Eye (tissue), 1 donor: Measurements from ENCODE around the gene ACSS2.

Source experiments
- DNase-seq: peaks from one replicate; pipeline ENCODE4 v3.0.0-alpha.2; 2015

ACSS2 gene

DNA sequence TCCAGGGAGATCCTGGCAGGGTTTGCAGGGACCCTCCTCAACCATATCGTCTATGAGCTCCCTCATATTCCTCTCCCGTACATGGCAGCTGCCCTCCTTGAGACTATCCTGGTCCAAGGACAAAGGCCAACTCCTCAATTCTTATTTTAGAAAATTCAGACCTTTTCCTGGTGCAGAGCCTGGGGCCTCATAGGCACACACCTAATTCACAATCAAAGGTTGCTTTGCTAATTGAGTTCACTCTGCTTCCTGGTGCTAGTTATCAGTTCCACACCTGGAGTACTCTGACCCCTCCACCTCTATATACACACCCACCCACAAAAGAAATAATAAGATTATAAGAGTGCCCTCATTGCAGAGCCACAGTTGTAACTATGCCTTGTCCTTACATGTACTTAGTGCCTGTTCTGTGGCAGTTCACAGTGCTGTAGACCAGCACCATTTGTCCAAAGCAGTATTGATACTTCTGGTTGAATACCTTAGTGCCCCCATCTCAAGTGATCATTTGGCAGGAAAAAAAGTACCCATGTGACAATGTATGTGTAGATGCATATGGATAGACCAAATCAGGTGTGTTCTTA, 40.5 kb downstream of the ACSS2 start:
- no peak for DNase-seq

DNA sequence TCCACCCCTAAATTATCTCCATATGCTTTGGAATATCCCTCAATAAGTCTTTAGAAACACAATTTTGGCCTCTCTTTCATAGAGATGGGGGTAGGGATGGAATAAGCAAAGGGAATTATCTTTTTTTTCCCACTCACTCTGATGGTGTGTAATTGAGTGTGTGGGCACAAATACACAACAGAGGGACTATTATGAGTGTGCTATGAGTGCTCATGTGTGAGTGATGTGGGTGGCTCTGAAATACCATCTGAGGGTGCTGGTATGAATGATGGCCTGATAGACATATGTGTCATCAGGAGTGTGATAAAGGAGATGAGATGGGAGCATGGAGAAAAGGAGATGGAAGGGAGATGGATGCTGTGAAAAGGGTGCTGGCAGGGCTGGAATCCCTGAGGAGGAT, 43.6 kb downstream of the ACSS2 start:
- no peak for DNase-seq

DNA sequence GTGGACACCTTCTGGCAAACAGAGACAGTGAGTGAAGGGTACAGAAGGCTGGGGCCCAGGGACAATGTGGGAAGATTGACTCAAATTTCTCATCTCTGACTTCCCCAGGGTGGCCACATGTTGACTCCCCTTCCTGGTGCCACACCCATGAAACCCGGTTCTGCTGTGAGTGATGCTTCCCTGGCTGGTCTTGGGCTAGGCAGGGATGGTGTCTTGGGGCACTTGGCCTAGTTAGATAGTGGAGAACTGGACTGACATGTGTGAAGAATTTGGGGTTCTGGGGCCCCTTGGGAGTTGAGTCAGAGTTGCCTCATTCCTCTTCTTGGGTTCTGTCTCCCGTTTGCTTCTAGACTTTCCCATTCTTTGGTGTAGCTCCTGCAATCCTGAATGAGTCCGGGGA, 45.0 kb downstream of the ACSS2 start:
- no peak for DNase-seq

DNA sequence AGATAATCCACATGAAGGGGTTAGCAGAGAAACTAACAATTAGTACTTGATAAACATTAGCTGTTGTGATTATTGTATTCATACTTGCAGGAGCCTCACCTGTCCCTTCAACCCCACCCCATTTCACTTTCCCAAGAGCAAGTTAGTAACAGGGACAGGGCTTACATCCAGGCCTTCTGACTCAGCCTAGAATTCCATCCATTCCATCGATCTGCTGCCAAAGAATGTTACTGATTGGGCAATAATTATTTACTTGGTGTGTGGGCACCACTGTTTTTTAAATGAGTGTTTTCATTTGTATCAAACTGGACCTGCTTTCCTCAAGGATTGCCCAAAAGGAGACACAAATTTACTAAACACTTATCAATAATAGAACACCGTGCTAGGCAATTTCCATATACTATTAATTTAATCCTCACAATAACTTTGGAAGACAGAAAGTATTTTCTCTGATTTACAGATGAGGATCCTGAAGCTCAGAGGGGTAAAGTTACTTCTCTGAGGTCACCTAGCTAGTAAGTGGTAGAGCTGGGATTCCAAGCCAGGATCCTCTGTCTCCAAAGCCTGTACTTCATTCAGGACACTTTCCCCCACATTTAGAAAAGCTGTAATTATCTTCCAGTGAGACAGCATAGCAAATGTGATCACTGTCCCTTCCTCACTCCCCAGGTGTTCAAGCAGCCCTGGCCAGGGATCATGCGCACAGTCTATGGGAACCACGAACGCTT, 46.4 kb downstream of the ACSS2 start:
- DNase-seq: no peak

DNA sequence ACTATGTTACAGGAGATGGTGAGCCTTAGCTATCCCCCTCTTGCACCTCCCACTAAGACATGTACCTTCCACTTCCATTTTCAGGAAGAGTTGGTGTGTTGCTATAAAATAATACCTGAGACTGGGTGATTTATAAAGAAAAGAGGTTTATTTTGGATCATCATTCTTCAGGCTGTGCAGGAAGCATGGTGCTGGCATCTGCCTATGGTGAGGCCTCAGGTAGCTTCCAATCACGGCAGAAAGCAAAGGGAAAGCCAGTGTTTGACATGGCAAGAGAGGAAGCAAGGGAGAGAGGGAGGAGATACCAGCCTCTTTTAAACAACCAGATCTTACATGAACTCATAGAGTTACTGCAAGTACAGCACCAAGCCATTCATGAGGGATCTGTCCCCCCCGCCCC, 47.0 kb downstream of the ACSS2 start:
- no peak for DNase-seq

DNA sequence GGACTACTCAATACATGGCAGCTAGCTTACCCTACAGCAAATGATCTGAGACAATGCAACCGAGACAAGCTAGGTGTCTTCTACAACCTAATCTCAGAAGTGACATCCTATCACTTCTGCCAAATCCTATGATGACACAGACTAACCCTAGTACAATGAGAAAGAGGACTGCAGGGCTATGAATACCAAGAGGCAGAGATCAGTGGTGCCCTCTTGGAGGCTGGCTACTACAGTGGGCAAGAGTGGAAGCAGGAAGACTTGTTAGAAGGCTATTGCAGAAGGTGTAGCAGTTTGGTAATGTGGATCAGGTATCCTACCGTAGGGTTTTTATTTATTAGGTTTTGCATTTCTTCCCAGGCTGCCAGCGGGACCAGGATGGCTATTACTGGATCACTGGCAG, 48.9 kb downstream of the ACSS2 start:
- DNase-seq: no peak

DNA sequence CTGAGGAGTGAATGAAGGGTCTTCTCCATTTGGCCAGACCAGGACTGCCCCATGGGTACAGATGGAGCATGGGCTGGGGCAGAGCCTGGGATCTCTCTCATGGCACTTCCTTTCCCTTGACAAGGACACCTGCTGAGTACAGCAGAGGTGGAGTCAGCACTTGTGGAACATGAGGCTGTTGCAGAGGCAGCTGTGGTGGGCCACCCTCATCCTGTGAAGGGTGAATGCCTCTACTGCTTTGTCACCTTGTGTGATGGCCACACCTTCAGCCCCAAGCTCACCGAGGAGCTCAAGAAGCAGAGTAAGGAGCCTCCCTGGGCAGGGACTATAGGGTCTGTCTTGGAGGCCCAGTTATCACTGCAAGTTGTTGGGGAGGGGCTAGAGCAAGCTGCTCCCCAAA, 49.6 kb downstream of the ACSS2 start:
- no peak for DNase-seq

DNA sequence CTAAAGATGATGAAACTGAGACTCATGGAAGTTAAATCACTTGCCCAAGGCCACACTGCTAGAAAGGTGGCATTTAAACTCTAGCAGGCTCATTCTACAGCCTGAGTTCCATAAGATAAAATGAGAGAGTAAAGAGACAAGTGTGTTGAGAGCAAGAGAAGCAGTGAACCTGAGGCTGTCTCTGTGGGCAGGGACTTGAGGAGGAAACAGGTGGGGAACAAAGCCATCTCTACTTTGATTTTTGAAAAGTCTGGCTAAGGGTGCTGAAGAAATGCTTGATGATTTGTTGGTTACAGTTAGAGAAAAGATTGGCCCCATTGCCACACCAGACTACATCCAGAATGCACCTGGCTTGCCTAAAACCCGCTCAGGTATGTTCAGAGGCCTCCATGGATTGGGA, 50.2 kb downstream of the ACSS2 start:
- DNase-seq: no peak

DNA sequence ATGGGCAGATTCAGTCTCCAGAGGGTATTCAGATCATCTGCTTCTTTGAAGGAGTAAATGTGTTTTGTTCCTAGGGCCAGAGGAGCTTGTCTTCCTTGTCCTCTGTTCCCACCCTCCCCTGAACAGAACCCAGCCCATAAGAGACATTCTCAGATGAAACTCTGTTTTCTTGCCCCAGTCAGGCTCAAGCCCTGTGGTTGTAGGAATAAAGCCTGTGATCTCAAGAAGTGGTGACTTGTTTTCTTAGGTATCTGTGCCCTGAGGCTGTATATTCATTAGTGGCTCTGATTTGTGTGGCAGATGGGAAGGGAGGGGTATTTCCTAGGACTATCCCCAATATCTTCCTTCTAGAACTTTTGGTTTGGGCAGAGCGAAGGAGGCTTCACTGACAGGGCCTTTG, 51.3 kb downstream of the ACSS2 start:
- DNase-seq: peak; percentile 3

DNA sequence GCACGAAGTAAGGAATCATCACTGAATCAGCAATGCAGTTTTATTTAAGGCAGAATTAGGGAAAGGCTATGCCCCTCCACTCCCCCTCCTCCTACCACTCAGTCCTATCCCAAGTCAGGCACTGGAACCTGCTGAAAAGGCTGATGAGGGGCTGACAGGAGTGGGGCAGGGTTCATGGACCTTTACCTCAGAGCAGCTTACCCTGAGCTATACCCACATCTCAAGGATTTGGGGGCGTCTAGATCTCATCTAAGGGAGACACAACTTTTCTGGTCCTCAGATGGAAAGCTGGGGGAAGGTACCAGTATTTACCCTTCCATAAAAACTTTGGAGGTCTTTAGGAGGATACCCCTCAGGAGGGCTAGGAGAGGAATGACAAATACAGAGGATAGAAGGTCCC, 52.0 kb downstream of the ACSS2 start:
- DNase-seq: no peak

DNA sequence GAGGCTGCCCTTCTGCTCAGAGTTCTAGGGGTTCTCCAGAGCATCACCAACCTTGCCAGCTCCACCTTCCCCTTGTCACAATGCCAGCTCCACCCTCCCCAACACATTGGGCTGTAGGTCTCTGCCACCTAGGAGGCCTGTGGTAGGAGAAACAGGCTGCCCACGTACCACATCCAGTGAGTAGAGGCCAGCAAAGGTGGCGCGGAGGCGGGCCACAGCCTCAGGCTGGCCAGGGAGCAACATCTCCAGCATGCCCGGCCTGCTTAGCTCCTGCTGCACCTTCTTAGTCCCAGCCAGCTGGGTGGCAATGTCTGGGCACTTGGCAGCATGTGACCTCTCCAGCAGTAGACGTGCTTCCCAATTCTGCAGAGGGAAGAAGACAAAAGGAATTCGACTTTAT, 55.4 kb downstream of the ACSS2 start:
- DNase-seq: no peak

DNA sequence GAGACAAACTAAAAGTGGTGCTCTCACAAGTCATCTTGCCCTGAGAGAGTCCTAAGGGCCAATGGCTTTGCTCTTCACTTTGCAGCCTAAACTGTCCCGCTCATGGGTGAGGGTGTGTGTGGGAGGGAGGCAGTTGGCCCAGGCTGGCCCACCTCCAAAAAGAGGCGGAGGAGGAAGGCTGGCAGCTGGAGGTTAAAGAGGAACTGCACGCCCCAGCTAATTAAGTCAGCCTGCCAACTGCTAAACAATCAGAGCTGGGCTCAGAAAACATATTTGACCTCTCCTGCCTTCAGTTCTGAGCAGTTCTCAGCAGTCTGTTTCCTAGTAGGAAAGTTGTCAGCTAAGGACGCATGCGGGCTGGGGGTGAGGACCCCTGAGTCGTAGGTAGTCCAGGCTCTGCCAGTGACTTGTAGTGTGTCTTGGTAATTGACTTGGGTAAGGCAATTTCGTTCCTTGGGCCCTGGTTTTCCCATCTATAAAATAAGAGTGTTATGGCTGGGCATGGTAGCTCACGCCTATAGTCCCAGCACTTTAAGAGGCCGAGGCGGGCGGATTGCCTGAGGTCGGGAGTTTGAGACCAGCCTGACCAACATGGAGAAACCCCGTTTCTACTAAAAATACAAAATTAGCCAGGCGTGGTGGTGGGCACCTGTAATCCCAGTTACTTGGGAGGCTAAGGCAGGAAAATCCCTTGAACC, 62.2 kb downstream of the ACSS2 start:
- DNase-seq: no peak

DNA sequence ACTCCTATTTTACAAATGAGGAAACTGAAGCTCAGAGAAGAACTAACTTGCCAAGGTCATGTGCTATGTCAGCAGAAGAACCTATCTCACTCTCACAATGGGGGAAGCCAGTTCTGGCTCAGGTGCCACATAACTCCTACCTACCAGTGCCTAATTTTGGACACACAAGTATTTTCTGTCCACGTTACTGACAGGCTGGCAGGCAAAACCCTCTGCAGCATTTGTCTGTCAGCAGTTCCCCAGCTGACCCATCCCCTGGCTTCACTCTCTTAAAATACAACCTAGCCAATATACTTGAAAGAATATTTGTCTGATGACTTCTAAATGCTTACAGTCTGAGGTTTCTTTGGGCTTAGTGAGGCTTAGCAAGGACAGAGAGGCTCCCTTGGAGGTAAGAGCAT, 63.7 kb downstream of the ACSS2 start:
- no peak for DNase-seq

DNA sequence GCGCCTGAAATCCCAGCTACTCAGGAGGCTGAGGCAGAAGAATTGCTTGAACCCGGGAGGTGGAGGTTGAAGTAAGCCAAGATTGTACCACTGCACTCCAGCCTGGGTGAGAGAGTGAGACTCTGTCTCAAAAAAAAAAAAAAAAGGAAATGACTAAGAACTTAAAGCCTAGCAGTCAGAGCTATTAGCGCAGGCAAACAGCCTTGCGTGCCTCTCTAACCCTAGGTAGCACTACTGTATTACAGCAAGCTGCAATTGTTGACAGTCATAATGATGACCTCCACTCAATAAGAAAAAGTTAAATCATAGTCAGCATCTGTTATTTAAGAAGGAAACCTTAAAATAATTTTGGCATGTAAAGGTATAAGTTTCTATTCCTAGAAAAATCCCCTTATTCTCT, 64.8 kb downstream of the ACSS2 start:
- no peak for DNase-seq

DNA sequence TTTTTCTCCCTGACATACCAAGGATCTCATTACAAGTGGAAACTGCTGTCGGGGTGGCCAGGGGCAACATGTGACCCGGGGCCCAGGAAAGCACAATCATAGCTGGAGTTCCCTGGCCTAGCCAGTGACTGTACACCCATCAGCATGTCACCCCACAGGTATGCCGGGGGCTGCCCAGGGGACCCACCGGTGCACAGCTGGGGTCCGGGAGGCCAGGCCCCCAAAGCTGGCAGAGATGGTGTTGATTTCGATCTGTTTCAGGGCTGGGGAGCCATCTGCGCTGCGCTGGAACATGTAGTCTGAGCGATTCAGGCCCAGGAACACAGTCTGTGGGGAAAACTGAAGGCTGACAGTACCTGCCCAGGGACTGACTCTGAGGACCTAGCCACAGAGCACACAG, 65.9 kb downstream of the ACSS2 start:
- no peak for DNase-seq

DNA sequence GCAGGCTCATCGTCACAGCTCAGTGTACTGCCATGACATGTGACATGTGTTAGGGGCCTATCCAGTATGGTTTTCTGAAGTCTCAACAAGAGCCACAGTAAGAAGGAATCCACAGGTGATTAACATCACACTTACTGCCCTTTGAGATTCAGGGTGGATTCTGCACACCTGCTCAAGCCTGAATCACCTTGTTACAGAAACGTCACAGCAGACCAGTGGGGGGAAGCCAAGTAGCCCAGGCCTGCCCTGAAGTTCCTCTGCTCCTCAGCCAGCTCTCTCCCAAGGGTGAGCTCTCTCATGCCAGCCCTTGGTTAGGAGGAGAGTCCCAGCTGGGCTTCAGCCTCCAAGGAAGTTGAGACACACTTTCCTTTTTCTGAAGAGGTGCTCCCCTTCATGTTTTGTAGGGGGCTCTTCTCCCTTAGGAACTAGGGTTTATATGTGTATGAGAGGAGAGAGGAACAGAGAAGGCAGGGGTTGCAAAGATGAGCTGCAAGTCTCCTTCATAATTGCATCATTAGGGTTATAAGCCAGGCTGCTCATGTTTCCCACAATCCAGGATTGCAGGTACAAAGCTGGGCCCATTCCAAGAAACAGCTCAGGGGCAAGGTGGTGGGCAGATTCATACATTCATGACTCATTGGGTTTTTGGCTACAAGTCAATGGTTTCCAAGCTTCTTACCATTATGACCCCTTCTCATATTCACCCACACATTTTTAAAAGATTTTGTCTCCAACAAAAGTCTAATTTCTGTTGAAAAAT, 67.6 kb downstream of the ACSS2 start:
- no peak for DNase-seq

DNA sequence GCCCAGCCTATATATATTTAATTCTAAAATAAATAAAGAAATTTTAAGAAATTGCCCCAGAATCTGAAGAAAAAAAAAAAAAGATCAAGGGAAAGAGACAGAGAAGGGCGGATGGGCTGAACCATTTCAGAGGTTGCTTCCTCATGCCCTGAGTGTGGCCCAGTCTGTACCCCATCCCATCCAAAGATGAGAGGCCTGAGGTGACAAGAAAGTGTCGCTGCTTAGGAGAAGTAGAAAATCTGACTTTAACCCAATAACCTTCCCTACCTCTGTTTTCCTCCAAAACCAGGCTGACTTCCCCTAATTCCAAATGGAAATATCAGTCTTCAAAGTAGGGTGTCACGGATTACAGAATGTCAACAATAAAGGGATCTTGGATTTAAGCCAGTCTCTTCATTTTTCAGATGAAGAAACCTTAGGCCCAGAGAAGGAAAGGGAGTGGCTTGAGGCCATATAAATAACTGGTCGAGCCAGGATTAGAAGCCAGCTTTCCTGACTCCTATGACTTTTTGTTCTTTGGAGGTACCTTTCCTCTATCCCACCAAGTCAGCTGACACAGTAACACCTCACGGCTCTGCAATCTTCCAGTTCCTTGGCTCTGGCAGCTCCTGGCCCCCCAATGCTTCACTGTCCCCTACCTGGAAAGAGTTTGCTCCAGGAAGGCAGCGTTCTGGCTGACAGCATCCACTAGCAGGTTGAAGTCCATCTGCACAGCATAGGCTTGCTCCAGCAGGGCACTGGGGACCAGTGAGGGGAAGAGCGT, 69.1 kb downstream of the ACSS2 start:
- no peak for DNase-seq

DNA sequence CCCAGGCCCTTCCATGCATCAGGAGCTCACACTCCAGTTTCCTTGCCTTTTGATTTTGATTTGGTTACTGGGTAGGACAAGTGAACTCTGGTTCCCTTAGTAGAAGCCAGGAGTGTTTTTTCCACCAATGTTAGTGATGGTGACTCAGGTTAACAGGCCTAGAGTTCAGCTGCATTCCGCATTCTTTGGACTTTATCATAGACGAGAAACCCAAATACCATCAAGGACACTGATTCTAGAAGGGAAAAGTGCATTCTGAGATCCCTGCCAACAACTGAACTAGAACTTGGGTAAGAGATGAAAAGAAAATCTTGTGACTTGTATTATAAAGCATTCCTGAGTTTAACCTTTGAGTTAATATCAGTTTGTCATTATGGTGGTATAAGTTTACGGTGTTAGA, 70.2 kb downstream of the ACSS2 start:
- DNase-seq: no peak

DNA sequence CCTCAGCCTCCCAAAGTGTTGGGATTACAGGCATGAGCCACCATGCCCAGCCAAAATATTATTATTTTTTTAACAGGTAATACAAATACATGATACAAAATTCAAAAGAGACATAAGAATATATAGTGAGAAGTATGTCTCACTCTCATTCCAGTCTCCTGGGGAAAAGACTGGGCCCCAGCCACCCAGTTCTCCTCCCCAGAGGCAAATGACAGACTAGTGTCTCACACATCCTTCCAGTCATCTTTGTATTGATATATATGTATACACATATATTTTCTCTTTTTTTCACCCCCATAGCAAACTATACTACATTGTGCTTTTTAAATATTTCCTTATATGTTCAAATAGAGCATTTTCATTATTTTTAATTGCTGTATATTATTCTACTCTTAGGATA, 70.9 kb downstream of the ACSS2 start:
- DNase-seq: no peak

DNA sequence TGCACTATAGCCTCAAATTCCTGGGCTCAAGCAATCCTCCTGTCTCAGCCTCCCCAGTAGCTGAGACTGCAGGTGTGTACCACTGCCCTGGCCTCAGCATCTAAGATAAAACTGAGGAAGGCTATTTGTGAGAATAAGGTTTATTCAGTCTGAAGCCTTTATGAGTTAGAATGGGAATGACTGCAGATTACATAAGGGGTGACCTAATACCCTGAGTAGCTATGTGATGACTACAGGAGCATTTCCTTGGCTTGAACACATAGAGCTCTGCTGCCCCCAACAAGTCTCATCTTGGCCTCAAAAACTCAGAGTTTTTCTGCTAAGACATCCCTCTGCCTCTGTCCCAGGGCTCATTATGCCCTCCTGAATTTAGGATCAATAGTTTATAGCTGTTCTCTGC, 71.6 kb downstream of the ACSS2 start:
- DNase-seq: no peak

DNA sequence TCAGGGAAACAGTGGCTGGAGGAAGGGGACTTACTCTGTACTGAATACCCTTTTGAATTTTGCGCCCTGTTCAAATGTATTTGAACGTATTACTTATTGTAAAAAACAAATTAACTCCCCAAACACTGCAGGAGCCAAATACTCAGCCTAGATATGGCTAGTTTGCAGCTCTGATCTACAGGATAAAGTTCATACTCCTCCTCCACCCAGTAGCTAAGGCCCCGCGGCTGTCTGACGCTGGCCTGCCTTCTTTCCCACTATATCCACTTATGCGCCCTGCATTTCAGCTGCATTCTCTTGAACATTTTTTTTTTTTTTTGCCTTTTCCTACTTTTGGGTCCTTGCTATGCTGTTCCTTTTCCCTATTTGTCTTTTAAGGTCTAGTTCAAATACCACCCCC, 72.7 kb downstream of the ACSS2 start:
- no peak for DNase-seq

DNA sequence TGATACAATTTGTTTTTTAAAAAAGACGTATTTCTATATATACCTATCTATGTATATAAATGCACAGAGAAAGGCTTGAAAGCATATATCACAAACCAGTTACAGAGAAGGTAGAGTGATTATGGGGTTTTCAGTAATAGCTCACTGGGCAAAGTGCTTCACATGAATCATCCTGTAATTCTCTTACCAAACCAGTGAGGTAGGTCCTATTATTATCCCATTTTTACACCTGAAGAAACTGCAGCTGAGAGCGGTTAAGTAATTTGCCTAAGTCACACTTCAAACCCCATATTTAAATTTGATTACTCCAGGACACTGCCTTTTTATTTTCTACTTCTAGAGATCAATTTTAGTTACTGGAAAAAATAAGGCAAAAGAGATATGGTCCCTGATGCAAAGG, 74.8 kb downstream of the ACSS2 start:
- no peak for DNase-seq

DNA sequence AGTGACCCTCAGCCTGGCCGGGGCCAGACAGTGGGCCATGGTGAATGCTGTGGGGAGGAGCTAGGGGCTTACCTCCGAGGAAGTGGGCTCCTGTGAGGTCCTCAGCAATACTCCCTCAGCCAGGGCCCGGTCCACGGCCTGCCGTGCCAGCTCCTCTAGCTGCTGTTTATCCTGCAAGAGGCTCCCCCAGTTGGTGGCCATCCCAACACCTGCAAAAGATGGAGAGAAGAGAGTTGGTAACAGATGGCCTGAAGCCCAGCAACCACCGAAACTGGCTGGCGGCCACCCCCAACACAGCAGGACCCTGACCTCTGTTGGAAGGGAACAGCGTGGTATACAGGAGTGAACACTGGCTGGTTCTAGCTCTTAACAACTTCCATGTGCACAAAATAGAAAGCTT, 75.2 kb downstream of the ACSS2 start:
- DNase-seq: no peak
